HG03520 (cell line): ENCODE results near the gene LANCL3.
"Not testable (repeated sequence)": the region's sequence is repeated elsewhere in the genome, so short reads cannot be mapped to it uniquely, and the experiment has no call there.

Experiments used
- ATAC-seq: cut with Tn5 transposase; IDR thresholded peaks from one replicate; pipeline ENCODE4 v1.9.1; 2021; ENCODE audit warnings: mild to moderate bottlenecking, moderate library complexity; ENCODE audit not compliant: unreplicated experiment

Gene LANCL3

DNA sequence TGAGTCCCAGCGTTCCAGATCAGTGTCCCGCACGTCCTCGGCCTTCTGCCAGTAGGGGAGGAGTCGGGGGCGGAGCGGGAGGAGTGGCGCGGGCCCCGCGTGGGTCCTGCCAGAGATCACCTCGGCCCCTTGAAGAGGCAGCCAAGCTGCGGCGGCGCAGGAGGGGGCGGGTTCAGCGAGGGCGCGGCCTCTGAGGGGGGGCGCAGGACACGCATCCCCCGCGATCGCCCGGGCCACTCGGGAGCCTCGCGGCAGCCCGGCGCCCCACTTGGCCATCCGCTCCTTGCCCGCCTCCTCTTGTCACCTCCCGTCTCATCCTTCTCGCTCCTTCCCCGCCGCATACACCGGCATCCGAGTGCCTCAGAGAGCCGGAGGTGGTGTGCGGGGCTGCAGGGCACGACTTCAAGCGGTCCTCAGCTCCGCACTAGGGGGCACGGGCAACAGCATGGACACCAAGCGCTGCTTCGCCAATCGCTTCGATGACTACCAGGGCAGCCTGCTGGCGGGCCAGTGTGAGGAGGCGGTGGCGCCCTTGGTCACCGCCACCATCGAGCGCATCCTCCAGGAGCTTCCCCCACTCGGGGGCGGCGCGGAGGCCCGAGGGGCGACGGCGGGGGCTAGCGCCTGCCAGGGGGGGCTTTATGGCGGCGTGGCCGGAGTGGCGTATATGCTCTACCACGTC, at the start of gene LANCL3:
TSS of gene LANCL3 (plus strand) at position 236 of the 682 bp plus-strand sequence. CDS start at position 446, 210 bp downstream.
- not testable (repeated sequence) for ATAC-seq

DNA sequence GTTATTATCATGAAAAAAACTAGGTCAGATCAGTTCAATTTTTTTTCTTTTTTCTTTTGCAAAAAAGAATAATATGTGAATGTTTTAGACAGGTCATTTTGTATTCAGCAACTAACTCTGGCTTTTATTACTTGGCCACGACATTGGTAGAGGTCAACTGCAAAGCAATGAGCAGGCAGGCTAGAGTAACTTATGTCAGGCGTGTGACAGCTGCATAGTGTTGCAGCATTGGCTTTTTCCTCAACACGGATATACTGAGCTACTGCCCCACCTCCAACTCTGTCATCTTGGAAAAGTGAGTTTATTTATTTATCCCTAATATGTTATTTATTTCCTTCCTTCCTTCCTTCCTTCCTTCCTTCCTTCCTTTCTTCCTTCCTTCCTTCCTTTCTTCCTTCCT, 47.8 kb upstream of the LANCL3 start:
- ATAC-seq: not testable (repeated sequence)

DNA sequence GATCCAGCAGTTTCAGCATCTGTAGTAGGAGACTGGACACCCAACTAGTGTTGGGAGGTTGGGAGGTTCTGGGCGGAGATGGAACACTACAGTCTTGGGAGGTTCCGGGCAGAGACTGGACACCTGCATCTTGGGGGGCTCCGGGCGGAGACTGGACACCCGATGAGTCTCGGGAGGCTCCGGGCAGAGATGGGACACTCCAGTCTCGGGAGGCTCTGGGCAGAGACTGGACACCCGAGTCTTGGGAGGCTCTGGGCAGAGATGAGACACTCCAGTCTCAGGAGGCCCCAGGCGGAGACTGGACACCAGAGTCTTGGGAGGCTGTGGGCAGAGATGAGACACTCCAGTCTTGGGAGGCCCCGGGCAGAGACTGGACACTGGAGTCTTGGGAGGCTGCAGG, 29.5 kb upstream of the LANCL3 start:
- ATAC-seq: no peak

DNA sequence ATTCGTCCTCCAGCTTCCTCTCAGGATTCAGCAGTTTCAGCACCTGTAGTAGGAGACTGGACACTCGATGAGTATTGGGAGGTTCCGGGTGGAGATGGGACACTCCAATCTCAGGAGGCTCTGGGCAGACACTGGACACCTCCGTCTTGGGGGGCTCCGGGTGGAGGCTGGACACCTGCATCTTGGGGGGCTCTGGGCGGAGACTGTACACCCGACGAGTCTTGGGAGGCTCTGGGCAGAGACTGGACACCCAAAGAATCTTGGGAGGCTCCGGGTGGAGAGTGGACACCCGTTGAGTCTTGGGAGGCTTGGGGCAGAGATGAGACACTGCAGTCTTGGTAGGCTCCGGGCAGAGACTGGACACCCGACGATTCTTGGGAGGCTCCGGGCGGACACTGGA, 28.7 kb upstream of the LANCL3 start:
- ATAC-seq: no peak

DNA sequence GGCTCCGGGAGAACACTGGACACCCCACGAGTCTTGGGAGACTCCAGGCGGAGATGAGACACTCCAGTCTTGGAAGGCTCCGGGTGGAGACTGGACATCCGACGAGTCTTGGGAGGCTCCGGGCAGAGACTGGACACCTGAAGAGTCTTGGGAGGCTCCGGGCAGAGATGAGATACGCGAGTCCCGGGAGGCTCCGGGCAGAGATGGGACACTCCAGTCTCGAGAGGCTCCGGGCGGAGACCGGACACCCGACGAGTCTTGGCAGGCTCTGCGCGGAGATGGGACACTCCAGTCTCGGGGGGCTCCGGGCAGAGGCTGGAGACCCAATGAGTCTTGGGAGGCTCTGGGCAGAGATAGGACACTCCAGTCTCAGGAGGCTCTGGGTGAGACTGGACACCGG, 28.1 kb upstream of the LANCL3 start:
- ATAC-seq: no peak

DNA sequence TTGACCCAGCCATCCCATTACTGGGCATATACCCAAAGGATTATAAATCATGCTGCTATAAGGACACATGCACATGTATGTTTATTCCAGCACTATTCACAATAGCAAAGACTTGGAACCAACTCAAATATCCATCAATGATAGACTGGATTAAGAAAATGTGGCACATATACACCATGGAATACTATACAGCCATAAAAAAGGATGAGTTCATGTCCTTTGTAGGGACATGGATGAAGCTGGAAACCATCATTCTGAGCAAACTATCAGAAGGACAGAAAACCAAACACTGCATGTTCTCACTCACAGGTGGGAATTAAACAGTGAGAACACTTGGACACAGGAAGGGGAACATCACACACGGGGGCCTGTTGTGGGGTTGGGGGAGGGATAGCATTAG, 26.9 kb upstream of the LANCL3 start:
- not testable (repeated sequence) for ATAC-seq

DNA sequence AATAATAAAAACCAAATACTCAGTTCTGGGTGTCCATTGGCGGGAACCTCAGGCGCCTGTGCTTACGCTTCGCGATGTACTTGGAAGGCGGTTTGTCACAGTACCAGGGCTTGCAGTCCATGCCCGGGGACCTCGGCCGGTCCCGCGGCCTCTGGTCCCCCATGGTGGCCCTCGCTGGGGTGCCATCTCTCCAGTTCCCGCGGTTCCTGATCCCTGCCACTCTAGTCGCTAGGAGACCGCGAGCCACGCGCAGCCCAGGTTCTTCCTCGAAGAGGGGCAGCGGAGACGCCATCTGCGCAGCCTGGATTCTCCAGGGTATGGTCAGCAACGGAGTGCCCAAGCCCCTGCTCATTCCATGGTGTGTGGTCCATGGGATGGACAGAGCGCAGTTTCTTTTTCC, 26.4 kb upstream of the LANCL3 start:
- ATAC-seq: no peak

DNA sequence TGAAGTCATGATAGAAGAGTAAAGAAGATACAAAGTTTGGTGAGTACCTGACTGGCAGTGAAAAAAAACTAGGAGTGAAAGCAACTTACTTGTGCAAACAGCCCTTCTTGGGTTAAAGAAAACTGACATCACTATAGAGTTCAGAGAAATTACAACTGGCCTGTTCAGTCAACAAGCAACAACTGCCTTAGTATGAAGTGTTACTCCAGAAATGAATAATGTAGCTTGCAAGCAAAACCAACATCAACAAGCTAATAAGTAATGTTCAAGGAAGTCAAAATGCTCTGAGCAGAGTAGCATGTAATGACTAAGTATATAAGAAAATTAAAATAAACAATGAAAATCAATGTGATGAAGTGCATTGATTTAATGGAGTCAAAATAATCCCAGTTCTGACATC, 21.8 kb upstream of the LANCL3 start:
- ATAC-seq: not testable (repeated sequence)

DNA sequence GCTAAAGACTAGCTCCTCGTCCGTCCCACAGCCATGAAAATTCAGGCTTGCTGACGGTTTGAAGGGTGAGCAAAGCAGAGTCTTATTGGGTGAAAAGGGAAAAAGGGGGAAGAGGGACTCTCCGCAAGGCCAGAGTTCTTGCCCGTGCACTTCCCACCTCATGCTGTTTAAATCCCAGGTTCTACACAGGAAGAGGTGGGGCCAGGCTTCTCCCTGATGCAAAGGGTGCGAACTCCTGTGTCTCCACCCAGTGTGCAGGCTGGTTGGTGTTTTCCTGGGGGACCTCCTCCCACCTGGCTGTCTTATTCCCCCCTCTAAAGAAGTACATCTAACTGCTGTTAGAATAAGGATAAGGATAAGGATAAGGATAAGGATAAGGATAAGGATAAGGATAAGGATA, 18.0 kb upstream of the LANCL3 start:
- no peak for ATAC-seq

DNA sequence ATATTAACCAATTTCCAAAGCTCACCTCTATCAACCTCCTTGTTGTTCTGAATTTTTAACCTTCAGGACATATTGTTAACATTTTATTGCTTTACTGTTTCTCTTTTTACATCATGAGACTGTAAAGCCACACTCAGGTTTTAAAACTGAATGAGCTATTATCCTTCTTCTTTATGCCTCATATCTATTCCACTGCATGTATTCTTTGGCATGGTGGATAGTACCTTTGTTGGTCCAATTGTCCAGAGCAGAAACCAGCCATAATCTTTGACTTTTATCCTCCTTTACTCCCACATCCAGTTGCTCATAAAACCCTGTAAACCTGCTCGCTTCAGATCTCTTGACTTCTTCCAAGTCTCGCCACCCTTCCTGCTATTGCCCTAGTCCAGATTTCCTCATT, 6.2 kb upstream of the LANCL3 start:
- ATAC-seq: not testable (repeated sequence)

DNA sequence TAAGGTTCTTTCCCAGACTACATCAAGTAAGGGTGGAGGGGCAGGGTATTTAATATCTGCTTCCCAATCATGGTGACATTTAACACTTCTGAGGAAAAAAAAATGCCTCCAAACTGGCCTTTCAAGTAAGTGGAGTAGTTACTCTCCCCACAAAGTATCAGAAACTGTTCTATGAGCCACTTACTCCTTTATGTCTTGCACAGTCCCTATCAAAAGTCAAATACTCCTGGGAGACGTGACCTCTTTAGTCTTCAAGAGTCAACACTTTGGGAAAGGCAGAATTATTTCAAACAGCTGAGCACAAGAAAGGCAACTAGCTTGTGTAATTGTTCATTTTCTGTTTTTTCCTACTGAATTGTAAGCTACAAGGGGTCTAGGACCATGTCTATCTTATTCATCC, 1.1 kb upstream of the LANCL3 start:
- not testable (repeated sequence) for ATAC-seq

DNA sequence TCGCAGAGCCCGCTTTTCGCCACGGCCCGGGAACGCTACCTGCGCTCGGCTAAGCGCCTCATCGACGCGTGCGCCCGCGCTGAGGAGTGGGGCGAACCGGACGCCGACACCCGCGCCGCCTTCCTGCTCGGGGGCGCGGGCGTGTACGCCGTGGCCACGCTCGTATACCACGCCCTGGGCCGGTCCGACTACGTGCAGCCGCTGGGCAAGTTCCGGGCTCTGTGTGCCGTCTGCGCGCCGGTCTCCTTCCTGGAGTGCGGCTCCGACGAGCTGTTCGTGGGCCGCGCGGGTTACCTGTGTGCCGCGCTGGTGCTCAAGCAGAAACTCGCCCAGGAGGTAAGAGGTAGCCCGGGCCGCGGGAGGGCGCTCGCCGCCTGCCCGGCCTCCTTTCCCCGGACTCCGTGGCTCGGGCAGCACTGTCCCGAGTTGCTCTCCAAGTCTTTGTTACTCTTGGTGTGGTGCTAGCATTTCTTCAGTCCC, 687 bp downstream of the LANCL3 start:
- not testable (repeated sequence) for ATAC-seq

DNA sequence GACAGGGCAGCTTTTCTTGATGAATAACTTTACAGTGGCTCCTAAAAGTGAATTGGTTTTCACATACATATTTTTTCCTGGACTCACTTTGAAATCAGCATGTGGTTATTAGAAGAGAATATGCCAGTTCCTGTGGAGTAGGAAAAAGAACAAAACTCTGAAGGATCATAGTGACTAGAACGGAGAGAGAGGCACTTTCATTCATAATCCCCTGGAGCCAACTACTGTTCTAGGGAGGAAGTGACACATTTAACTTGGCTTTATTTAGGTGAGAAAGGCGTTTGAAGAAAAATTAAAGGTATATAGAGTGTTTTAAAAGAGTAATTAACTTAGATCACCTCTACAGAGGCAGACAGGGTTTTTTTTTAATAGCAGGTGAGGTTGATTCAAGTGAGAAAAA, 1.7 kb downstream of the LANCL3 start:
- ATAC-seq: not testable (repeated sequence)

DNA sequence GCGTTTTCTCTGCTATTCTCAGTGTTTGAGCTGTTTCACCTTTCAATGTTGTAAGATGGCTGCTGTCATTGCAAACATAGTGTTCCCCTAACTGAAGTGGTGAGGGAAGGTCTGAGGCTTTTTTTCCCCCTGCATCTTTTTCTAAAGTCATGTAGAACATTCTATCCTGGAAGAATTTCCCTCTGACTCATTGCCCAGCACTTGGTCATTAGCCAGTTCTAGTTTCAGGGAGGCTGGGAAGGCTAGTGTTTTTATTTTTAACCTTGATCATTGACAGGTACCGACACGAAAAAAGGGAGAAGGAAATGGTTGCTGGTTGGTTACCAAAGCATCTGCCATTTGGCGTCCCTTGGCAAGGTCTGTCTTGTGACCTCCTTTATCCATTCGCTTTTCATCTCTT, 6.6 kb downstream of the LANCL3 start:
- ATAC-seq: no peak

DNA sequence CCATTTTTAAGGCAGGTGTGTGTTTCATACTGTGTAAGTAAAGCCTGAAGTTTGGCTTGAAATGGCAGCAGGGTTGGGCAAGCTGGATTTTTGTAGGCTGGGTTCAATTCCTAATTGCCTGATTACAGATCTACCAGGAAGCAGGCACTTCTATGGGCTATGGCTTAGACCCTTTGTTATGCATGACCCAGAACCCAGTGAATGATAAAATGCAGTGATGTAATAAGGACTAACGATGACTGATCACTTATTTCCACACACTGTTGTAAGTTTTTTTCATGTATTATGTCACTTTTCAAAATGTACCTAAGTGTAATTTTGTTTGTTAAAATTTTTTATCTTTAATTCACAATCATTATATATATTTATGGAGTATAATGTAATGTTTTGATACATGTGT, 8.6 kb downstream of the LANCL3 start:
- no peak for ATAC-seq

DNA sequence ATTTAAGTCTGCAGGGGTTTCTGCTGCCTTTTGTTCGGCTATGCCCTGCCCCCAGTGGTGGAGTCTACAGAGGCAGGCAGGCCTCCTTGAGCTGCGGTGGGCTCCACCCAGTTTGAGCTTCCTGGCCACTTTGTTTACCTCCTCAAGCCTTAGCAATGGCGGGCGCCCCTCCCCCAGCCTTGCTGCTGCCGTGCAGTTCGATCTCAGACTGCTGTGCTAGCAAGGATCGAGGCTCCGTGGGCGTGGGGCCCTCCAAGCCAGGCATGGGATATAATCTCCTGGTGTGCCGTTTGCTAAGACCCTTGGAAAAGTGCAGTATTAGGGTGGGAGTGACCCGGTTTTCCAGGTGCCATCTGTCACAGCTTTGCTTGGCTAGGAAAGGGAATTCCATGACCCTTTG, 15.9 kb downstream of the LANCL3 start:
- not testable (repeated sequence) for ATAC-seq

DNA sequence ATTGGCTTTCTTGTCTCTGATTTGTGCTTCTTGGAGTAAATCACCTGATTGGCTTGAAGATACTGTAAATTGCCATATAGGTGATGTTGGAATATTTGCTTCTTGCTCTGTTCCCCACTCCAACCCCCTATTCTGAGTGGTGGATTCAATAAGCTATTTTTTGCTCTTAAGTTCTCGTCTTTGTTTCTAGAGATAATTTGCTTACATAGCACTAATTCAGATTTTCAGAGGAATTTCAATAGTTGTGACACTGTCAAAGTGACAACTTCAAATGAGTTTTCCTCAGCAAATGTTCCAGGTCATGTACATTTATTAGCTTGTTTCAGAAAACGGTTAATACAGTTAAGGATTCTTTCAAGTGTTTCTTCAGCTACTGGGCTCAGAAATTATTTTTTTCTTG, 18.6 kb downstream of the LANCL3 start:
- ATAC-seq: no peak

DNA sequence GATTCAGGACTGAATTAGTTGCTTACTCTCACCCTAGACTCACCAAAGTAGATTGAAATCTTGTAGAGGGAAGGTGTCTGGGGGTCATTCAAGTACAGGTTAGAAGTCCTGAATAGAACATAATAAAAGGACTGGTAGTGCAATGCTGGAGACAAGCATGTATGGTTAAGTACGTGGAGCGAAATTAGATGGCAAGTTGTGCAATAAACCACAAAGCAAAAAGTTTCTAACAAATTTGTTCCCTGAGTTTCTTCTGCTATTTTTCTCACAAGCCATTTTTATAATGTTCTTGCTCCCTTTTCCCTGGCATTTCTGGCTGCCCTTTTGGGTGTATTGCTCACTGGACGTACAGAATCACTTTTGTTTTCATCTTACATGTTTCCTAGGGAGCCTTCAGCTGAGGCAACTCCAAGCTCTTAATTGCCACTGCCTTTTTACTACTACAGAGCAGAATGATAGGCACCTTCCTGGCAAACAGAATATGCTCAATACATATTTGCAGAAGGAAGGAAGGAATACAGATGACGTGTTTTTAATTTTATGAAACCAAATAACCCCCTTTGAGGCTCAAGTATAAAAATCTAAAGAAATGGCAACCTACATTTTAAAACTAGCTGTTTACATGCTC, 23.4 kb downstream of the LANCL3 start:
- no peak for ATAC-seq

DNA sequence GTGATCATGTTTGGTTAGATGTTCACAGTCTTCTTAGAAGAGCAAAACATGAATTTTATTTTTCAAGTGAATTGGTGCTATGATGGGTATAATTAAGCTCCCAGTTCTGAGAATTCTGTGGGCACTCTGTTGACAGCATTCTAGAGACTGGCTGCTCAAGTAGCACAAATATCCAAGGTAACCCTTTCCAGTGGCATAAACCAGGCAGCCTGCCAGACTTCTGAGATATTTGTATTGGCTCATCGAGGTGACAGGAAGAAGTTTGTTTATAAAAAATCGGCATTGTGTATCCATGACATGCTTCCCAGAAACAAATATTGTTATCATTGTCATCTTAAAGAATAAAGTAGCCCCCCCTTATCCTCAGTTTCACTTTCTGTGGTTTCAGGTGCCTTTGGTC, 28.3 kb downstream of the LANCL3 start:
- ATAC-seq: no peak

DNA sequence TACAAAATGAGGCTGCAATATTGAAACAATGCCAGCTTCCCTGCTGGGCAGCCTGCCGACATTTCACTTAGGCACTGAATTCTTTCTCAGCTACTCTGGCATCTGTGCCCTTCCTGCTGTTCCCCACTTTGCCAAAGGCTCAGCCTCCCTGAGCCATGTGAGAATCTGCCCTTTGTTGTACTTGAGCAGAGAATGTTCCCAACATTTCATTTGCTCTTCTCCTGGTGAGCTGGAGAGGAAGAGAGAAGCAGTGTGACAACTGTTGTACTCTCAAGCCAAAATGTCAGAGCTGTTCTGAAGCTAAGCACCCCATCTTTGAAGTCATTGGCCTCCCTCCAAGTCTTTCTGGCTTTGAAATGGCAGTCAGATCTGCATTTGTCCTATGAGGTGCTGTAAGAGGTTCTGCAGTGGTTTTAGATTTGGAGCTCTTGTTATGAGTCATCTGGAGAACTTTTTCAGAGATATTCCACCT, 32.5 kb downstream of the LANCL3 start:
- no peak for ATAC-seq

DNA sequence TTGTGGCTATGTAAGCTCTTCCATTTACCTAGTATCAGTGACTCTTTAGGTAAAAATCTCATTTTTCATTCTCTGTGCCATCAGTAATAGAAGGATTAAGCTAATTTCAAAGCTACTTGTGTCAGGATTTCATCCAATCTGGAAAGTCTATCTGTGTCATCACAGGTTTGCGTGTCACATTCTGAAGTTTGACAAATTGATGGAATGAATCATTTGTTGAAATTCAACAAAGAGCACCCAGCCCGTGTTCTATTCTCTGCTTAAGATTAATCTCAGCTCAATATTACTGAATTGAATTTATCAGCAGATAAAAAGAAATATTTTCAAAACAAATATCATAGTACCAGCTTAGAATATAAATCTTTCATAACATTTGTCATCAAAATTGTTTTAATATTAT, 35.8 kb downstream of the LANCL3 start:
- no peak for ATAC-seq

DNA sequence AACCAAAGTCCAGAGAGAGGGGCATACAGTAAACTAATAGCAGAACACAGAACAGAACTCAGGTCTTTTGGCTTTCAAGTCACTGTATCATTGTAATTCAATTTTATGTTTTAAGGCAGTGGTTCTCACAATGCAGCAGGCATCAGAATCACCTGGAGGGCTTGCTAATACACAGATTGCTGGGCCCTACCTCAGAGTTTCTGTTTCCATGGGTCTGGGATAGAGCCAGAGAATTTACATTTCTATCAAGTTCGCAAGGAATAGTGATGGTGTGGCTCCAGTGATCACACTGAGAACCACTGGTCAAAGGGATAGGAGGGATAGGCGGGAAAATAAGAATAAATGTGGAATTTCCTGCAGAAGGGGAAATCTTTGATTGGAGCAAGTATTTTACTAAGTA, 36.7 kb downstream of the LANCL3 start:
- ATAC-seq: no peak
